ENCODE data around the gene GRAMD1B.

- TF ChIP-seq CTCF (IDR thresholded peaks at IDR 0.05) (no peak), EZH2 (IDR thresholded peaks at IDR 0.05; ENCODE audit: borderline replicate concordance, insufficient read depth, low read depth, low read length, poor library complexity, severe bottlenecking) (no peak)
Observed at GRCh38 chr11:123587044-123587443, 157.0 kb downstream of the GRAMD1B start.
